Testis (tissue), 3 donors: ENCODE data around the gene CCDC116. TPM values are rescaled to one million over a fixed set of nuclear protein-coding genes. Genes with fewer than 3 reads are reported as not detected.

ENCODE experiments used
- DNase-seq: peaks from one replicate; pipeline ENCODE4 v3.0.0-alpha.2; 2019
- H3K27ac ChIP-seq, 2 donors: fragments of 200-600 bp; sonication (generic); one replicate each; pipeline ENCODE4 v1.5.1; 2019
- H3K27me3 ChIP-seq: fragments of 200-600 bp; sonication (generic); one replicate; pipeline ENCODE4 v1.5.1; 2019
- H3K36me3 ChIP-seq: fragments of 200-600 bp; sonication (generic); one replicate; pipeline ENCODE4 v1.5.1; 2017; ENCODE audit warnings: low read depth; ENCODE audit errors: missing control alignments
- H3K4me1 ChIP-seq: fragments of 200-600 bp; sonication (generic); one replicate; pipeline ENCODE4 v1.5.1; 2019
- H3K4me3 ChIP-seq, 2 donors: fragments of 200-600 bp; sonication (generic); one replicate each; pipeline ENCODE4 v1.5.1; 2017 to 2019
- H3K9me3 ChIP-seq: fragments of 200-600 bp; sonication (generic); one replicate; pipeline ENCODE4 v1.5.1; 2017
- CTCF ChIP-seq, 3 experiments: fragments of 450-650 bp in 2 of 3; fragments of 200-600 bp in 1 of 3; sonication (generic) in 1 of 3; IDR thresholded peaks; one replicate each; pipeline ENCODE4 v1.5.1; 2016 to 2019; ENCODE audit warnings: antibody characterized with exemption in 3 of 3, mild to moderate bottlenecking in 2 of 3, moderate library complexity in 1 of 3
- POLR2A ChIP-seq: fragments of 450-650 bp; IDR thresholded peaks from one replicate; pipeline ENCODE4 v1.6.1; 2017; ENCODE audit warnings: antibody characterized with exemption, mild to moderate bottlenecking, moderate library complexity
- WGBS, 2 donors: methylation state at CpG; one replicate each; pipeline ENCODE4 v1.1.5; 2018; 5-methylcytosine and 5-hydroxymethylcytosine counted together
- intact Hi-C: fragments of 100-400 bp; cut with DNase I; formaldehyde crosslinking; loops from one replicate; pipeline ENCODE4 v1.15.1; 2023; ENCODE audit warnings: low total_unique reads
- polyA plus RNA-seq: library from polyadenylated mRNA; stranded (reverse); fragments of 350-450 nt; fragmentation: Illumina TruSeq; extraction: RNeasy Lipid Tissue Mini Kit (QIAGEN cat#74804); gene quantifications from one replicate; pipeline ENCODE4 v1.2.3, GENCODE V29; 2014; ENCODE audit warnings: low read depth, low replicate concordance; ENCODE audit not compliant: insufficient read depth
- total RNA-seq, 2 donors: library from RNA; depleted of rRNA; stranded (reverse); fragments of >200 nt; gene quantifications; one replicate each; pipeline ENCODE4 v1.2.3, GENCODE V29; 2016

The CCDC116 gene
- total and polyA plus RNA-seq, 3 donors from 2014 or later, result 16.0 to 54.0 (median 28.6) TPM

DNA sequence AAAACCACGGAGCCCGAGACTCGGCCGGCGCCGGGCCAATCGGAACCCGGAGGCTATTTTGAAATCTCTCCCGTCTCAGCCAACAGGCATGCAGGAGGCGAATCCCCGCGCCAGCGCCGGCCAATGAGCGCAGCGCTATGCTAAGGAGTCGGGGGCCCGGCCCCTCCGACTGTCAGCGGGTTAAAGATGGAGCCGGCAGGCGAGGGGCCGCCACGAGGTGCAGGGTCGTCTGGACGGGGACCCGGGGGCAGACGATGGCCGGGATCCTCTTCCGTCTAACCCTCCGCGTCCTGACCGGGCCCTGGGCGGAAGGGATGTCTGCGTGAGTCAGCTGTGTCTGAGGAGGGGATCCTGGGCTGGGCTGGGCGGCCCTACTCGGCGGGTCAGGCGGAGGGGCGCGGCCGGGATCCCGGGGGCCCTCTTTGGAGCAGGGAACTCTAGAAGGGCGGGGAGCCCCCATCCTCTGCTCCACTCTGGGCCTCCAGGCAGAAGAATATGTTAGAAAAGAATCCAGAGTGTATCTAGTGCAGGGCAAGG is 19.5 kb downstream of the CCDC116 start:
- no peak for TF ChIP-seq POLR2A
- TF ChIP-seq CTCF (IDR thresholded peaks at IDR 0.05), result no peak
- WGBS, 2 donors, result 0 to 1% methylated on average over 30 to 44 of the region's 44 CpGs
- H3K4me1 ChIP-seq, result peaks cover 13% of the 10 kb centered on the region
- H3K27ac ChIP-seq, result no peak overlapping the region
- H3K4me3 ChIP-seq, result peak overlapping the region; percentile 44 to 60
- no peaks in the 10 kb centered on the region for H3K27me3 ChIP-seq
- DNase-seq, result peak; percentile 95
- H3K36me3 ChIP-seq, result no peaks in the 10 kb centered on the region
- intact Hi-C loops, result no loop called here
- no peaks in the 10 kb centered on the region for H3K9me3 ChIP-seq

GRCh38 chr22:21652547-21653545 is 20.3 kb downstream of the CCDC116 start:
- intact Hi-C loops, result no loop called here
- H3K9me3 ChIP-seq, result no peaks in the 10 kb centered on the region
- H3K36me3 ChIP-seq, result no peaks in the 10 kb centered on the region
- no peak overlapping the region for H3K27ac ChIP-seq
- DNase-seq, result no peak
- H3K4me3 ChIP-seq, result peak overlapping the region; percentile 44 to 60
- no peaks in the 10 kb centered on the region for H3K27me3 ChIP-seq
- no peak for TF ChIP-seq POLR2A
- no peak for TF ChIP-seq CTCF (IDR thresholded peaks at IDR 0.05)
- WGBS, 2 donors, result 23 to 29% methylated on average over 19 to 40 of the region's 40 CpGs
- peaks cover 13% of the 10 kb centered on the region for H3K4me1 ChIP-seq

GRCh38 chr22:21657020-21657359 is 24.4 kb downstream of the CCDC116 start:
- Histone ChIP-seq H3K4me1 (peaks cover 4% of the 10 kb centered on the region), H3K4me3 (peak overlapping the region; percentile 27 to 50), H3K36me3 (no peaks in the 10 kb centered on the region), H3K27me3 (no peaks in the 10 kb centered on the region), H3K27ac (no peak overlapping the region), H3K9me3 (no peaks in the 10 kb centered on the region)
- WGBS, 2 donors, result 18 to 19% methylated on average over 16 to 17 of the region's 17 CpGs
- TF ChIP-seq CTCF (IDR thresholded peaks at IDR 0.05), result no peak
- intact Hi-C loops, result no loop called here
- no peak for DNase-seq

DNA sequence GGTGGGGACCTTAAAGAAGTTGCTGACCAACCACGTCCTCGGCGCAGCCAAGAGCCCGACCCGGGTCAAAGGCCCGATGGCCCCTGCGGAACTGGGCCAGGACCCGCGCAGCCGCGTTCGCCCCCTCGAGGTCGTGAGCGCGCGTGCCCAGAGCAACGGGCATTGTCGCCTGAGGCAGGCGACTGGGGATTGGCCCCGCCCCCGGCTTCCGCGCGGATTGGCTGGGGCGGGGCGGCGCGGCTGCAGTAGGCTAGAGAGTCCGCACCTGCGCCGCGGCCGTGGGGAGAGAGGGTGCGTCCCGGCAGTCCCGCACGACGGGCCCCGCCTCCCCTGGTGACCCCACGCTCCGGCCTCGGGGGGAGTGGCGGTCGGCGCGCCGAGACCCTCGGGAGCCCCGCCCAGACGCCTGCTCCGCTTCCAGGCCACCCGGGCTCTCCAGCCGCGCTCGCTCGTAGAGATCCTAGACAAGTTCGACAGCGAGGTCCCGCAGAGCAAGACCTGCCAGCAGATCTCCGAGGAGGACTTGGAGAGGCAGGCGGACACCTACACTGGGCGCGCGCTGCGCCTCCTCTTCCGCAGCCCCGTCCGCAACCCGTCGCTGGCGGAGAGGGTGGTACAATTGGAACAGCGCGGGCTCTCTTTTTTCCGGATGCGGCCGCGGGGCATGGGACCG is 24.9 kb downstream of the CCDC116 start:
- intact Hi-C loops, result no loop called here
- no peaks in the 10 kb centered on the region for H3K9me3 ChIP-seq
- DNase-seq, result peak; percentile 71
- peak overlapping the region; percentile 27 to 50 for H3K4me3 ChIP-seq
- WGBS, 2 donors, result 0 to 1% methylated on average over 1 to 76 of the region's 79 CpGs
- no peaks in the 10 kb centered on the region for H3K27me3 ChIP-seq
- H3K36me3 ChIP-seq, result no peaks in the 10 kb centered on the region
- no peak for TF ChIP-seq POLR2A
- TF ChIP-seq CTCF (IDR thresholded peaks at IDR 0.05), result no peak
- H3K27ac ChIP-seq, result no peak overlapping the region
- H3K4me1 ChIP-seq, result no peaks in the 10 kb centered on the region
